ENCODE results near the gene S100A11.
A peak's percentile ranks its signal among the peaks of the same experiment; 100 is the strongest.
"Not testable (repeated sequence)": the region's sequence is repeated elsewhere in the genome, so short reads cannot be mapped to it uniquely, and the experiment has no call there.

S100A11 gene

DNA sequence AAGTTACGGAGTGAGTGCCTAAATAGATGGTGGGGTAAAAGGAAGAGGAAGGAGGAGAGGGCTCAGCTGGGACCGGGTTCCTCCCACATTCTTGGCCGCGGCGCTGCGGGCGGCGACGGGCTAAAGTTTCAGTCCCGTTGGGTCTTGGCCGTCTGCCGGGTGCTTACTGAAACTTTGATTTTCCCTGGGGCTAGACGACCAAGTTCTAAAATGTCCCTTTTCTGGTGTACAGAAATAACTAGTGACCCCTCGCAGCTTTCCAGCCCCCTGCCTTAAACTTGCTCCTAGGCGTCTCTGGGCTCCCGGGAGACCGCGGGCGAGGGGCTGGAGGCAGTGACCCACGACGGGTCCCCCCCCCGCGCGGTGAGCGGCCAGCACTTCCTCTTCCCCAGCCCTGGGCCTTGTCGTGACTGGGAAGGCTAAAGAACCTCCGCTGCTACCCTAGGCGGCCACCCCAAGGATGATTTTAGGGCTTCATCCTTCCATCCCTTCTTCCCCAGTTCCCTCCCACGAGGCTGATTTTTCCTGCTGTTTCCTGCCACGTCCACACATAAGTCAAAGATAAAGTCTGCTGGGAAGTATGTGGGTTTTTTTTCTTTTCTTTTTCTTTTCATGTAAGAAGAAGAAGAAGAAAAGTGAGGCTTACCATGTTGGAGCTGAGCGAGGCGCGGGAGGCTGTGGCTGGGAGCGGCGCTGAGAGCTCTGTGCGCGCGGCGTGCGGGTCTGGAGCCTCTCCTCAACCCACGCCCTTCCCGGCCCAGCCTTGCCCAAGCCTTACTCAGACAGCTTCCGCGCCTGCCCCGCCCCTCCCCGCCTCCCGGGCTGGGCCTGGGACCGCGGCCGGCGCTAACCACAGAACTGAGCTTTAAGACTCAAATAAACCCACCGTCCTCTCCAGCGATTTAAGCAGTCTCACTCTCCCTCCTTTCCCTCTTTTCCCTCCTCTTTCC is at the start of gene S100A11:
Gene S100A11 (minus strand): TSS at position 738 of the 950 bp plus-strand sequence. CDS start 89 bp downstream, at position 649.
- DNase-seq, result peak; percentile 95 to 99 (median 98)

GRCh38 chr1:152084853-152085252 is 48.0 kb upstream of the S100A11 start:
- DNase-seq, result no peak

GRCh38 chr1:152081026-152081425 is 44.2 kb upstream of the S100A11 start:
- not testable (repeated sequence) for DNase-seq

DNA sequence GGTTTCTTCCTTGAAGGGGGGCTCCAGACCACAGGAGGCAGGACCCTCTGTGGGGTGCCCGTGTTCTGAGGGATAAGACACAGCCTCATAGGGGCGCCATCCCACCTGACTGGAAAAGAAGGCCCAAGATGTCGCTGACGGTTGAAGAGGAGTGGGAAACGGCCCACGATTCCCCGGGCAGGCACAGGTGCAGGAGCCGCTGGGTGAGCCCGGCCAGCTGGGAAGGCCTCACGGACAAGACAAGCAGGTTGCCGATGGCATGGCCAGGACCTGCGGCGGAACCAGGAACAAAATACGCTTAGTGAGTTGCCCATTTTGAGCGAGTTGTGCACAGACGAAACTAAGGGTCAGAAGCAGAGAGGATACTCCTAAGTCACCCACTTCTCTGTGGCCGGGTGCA is 43.7 kb upstream of the S100A11 start:
- not testable (repeated sequence) for DNase-seq

DNA sequence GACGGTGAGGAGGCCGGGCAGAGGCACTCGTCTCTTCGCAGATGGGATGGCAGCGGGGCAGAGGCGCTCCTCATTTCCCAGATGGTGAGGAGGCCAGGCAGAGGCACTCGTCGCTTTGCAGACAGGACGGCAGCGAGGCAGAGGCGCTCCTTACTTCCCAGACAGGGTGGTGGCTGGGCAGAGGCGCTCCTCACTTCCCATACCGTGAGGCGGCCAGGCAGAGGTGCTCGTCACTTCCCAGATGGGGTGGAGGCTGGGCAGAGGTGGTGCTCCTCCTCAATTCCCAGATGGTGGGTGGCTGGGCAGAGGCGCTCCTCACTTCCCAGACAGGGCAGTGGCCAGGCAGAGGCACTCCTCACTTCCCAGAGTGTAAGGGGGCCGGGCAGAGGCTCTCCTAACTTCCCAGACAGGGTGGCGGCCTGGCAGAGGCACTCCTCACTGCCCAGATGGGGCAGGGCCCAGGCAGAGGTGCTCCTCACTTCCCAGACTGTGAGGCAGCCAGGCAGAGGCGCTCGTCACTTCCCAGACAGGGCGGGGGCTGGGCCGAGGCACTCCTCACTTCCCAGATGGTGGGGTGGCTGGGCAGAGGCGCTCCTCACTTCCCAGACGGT is 42.1 kb upstream of the S100A11 start:
- DNase-seq, result no peak

- no peak for DNase-seq
These were observed 35.5 kb upstream of the S100A11 start for GRCh38 chr1:152072311-152072710.

DNA sequence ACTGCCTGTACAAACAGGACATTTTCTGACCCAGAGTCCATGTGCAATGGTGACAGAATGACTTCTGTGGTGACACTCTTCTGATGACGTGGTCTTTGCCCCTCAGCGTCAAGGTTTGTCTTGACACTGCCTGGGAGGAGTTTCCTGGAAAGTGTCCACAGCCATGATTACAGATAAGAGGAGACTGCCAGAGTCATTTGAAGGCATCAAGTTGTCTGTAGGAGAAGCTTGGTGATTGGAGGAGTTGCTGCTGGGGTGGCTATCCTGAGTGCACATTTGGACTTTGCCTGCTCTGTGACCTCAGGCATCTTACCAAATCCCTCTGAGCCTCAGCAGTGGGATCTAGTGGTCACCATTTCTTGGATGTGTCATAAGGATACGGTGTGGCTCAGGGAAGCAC is 34.3 kb upstream of the S100A11 start:
- DNase-seq, result no peak

DNA sequence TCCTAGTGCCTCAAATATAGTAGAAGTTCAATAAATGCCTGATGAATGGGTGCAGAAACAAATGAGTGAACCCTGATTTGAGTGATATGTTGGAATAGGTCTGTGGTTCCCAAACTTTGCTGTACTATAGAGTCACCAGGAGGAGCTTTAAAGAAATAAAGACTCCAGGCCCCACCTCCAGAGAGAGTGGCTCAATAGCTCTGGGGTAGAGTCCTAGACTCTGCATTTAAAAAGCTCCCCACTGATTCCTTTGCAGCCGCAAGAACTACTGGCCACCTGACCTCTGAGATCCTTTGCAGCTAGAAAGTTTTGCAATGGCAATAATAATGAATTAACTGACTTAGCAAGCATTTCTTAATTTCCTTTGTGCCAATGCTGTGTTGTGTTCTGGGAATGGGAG is 31.1 kb upstream of the S100A11 start:
- DNase-seq, result no peak

- DNase-seq, result peak in 2 of 3 donors; percentile 10 to 19
These were observed 30.3 kb upstream of the S100A11 start for GRCh38 chr1:152067150-152067549.

- DNase-seq, result no peak
These were observed 25.1 kb upstream of the S100A11 start for GRCh38 chr1:152061952-152062351.

- no peak for DNase-seq
These were observed 16.6 kb upstream of the S100A11 start for GRCh38 chr1:152053375-152053774.

DNA sequence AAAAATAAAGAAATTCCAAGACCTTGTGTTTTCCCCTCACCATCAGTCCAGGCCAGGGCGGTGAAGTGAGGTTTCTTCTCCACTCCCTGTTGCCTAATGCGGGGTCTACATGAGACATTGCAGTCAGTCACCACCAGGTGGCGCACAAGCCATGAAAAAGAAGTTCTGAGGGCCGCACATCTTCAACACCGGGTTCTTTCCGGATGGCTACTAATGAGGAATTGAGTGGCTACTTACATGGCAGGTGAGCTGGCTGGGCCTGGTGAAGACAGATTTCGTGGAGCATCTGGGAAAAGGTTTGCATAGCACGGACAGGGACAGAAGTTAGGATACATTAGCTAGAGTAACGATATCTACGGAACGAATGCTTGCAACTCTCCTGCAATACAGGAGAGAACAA is 15.8 kb upstream of the S100A11 start:
- peak; percentile 90 to 95 (median 93) for DNase-seq

DNA sequence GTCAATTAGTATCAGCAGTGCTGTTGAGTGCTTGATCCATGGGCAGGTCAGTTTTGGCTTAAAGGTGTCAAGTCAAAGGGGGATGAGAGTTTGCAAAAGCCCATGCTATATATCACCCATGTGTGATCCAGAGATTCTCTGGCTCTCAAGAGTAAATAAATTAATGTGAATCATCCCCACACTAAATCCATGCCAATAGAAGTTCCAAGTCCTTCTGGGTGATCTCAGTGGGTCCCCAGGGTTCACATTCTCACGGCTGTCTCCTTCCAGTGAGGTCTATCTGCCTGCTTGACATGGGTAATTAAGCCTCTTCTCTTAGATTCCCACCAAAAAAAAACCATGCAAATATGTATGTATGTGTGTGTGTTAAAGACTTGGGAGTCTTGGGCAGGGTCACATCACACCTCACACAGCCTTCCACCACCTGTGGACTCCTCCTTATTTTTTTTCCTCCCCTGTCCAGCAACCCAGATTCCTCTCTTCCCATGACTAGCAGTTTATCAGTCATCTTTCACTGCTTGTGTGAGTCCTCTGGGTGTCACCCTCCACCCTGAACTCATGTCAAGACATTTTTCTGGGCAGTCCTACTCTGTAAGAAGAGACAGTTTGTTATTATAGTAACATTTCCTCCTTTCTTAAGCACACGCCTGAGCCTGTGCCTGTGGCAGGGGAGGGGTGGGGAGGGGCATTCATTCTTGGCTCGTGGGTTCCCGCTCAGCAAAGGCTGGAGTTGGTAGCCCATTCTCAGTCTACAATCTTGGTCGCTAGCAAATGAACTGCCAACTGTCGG is 14.3 kb upstream of the S100A11 start:
- peak; percentile 27 to 53 (median 39) for DNase-seq

DNA sequence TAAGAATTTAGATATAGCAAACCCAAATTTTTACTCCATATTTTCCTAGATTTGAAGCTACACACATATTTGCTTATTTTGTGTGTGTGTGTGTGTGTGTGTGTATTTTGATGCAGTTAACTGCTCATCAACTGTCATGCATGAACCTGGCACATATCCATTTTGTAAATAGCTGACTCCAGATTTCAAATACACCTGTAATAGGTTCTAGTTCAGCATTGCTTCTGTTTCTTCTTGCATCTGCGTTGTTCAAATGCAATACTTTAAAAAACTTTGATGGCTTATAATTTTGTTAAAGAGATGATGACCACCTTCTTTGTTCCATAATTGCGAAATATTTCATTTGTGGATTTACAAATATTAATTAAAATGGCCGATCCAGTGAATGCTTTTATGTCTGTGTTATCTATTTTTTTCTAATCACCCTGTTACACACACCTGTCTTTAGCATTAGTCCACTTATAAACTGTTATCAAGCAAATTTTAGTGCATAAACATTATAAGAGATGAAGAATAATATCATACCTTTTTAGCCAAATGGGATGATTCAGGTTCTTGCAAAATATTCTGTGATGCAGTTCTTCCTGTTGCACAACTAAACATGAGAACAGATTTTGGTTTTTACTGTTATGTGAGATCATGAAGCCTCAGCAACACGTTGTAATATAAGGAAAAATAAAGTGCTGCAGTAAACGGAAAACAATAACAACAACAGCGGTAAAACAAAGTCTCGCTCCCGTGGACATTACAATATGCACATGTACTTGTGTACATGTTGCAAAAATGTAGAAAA is 12.7 kb upstream of the S100A11 start:
- DNase-seq, result peak; percentile 67 to 93 (median 91)

GRCh38 chr1:152048416-152049009 is 11.7 kb upstream of the S100A11 start:
- peak; percentile 95 for DNase-seq

DNA sequence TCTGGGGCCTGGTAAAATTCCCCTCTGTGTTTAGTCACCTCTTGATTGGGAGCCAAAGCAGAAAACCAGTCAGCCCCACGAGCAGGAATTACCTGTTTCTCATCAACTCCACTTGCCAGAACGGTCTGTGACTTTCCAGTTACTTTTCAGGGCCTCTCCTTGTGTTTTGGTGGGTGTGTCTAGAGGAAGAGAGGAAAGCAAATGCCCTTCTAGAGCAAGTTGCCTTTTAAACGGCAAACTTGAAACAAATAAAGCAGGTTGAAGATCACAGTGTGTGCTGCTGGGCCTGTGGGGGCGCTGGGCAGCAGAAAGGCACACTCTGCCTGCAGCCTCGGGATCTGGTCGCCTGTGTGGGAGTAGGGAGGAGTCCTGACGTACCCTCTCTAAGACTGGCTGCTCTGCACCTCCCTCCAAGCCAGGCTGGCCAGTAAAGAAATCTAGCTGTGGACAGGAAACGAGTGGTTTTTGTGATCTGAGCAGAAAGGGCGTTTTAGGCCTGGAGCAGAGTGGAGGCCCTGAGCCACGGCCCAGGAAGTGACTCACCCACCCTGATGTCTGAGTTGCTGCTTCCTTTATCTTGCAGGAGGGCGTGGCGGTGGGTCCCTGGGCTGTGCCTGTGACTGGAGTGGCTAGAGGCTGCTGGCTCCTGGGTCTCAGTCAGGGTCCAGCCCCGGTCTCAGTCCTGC is 11.1 kb upstream of the S100A11 start:
- DNase-seq, result peak; percentile 95 to 99 (median 98)

GRCh38 chr1:152047413-152047729 is 10.6 kb upstream of the S100A11 start:
- no peak for DNase-seq

GRCh38 chr1:152044386-152044785 is 7.6 kb upstream of the S100A11 start:
- no peak for DNase-seq

DNA sequence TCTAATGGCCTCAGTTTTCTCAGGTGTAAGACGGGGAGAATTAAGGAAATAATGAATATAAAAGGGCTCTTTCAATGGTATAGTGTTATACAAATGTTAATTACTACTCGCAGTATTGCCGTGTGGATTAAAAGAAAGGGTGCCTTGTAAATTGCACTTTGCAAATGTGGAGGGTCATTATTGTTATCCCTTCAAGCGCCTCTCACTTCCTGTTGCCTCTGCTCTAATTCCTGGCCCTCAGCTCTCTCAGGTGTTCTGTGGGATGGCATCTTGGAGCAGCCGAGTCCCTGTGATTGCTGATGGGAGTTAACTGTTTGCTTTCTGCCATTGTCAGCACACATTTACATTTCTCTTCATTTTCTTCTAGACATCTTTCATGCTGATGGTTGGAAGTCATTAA is 7.1 kb upstream of the S100A11 start:
- DNase-seq, result no peak

GRCh38 chr1:152042030-152042429 is 5.2 kb upstream of the S100A11 start:
- DNase-seq, result no peak

GRCh38 chr1:152039886-152040285 is 3.1 kb upstream of the S100A11 start:
- DNase-seq, result no peak
